ENCODE results near the gene CNOT1.

Gene CNOT1

DNA sequence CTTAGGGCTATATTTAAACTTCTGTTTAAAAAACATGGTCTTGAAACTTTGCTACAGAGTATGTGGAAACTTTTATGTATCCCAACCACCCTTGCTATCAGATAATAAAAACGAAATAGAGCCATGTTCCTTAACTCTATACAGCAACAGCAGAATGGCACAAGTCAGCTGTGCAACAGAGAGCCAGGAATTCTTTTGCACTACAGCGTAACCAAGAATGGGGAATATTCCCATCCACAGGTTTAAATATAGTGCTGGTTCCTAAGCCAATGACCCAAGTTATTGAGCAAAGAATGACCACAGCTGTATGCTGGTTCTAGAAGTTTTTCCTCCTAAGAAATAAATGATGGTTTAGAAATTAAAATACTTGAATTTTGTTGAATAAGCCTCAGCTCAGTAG is 81.2 kb downstream of the CNOT1 start:
- no peaks in the 10 kb centered on the region for H3K27me3 ChIP-seq
- H3K4me2 ChIP-seq, result no peak overlapping the region
- H3K9me3 ChIP-seq, result no peaks in the 10 kb centered on the region
- H4K20me1 ChIP-seq, result peaks cover 97% of the 10 kb centered on the region
- peaks cover 100% of the 10 kb centered on the region for H3K36me3 ChIP-seq
- TF ChIP-seq Cebpa-rat (IDR thresholded peaks at IDR 0.05), result no peak
- H3K27ac ChIP-seq, result no peak overlapping the region
- H3K9ac ChIP-seq, result no peak overlapping the region
- H3K4me1 ChIP-seq, result no peaks in the 10 kb centered on the region
- no peak overlapping the region for H3K4me3 ChIP-seq

DNA sequence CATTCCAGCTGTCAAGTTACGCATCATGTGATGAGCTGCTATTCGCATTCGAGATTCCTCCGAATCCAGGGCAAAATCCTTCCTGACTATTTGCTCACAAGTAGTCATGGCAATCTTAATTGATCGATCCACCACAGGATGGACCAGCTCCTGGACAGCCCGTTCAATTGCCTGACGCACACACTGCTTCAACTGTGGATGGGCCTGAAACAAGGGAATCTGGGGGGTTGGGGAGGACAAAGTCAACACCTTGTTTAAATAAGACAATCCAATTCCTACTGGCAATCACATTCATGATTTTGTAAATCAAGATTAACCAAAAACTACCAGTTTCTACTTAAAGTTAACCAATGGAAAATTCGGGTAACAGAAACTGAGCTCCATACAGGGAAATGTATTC is 85.9 kb downstream of the CNOT1 start:
- Histone ChIP-seq H3K27me3 (no peaks in the 10 kb centered on the region), H3K9me3 (no peaks in the 10 kb centered on the region), H3K4me1 (no peaks in the 10 kb centered on the region), H3K4me3 (no peak overlapping the region), H3K4me2 (no peak overlapping the region), H3K36me3 (peaks cover 99% of the 10 kb centered on the region), H3K27ac (no peak overlapping the region), H3K9ac (no peak overlapping the region), H4K20me1 (peaks cover 88% of the 10 kb centered on the region)
- no peak for TF ChIP-seq Cebpa-rat (IDR thresholded peaks at IDR 0.05)

DNA sequence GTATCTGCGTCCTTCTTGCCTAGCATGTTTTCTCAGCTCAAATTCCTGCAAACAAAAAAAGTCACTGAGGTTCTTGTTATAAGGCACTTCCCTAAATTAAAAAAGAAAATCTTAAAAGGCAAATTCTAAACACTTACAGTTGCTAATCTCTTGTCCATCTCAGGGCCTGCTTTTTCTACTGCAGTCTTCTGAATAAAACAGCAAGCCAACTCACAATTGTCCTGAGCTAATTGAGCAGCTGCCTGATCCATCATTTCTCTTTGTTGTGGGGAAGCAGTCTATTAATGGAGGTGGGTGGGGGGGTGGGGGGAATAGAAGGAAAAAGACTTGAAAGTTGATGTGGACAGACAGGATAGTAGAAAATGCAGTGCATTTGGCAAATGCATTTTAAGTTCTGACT is 87.3 kb downstream of the CNOT1 start:
- no peaks in the 10 kb centered on the region for H3K4me1 ChIP-seq
- H3K4me3 ChIP-seq, result no peak overlapping the region
- peaks cover 99% of the 10 kb centered on the region for H3K36me3 ChIP-seq
- no peaks in the 10 kb centered on the region for H3K27me3 ChIP-seq
- TF ChIP-seq Cebpa-rat (IDR thresholded peaks at IDR 0.05), result no peak
- no peak overlapping the region for H3K9ac ChIP-seq
- no peak overlapping the region for H3K27ac ChIP-seq
- H3K4me2 ChIP-seq, result no peak overlapping the region
- peaks cover 86% of the 10 kb centered on the region for H4K20me1 ChIP-seq
- H3K9me3 ChIP-seq, result no peaks in the 10 kb centered on the region

DNA sequence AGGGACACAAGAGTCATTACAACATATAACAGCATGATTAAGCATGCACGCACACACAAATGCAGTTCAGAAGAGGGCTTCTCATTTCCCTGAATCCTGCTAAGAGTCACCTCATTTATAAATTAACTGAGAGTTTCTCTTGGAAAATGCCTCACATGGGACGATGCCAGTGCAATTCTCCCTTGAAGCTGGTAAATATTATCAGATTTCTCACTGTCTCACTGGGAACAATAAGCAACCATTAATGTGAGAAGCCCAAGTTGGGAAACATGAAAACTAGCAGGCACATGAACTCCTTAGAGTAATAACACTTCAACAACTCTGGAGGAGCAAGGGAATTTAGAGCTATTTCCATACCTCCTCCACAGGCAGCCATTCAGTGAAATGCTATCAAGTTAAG is 87.9 kb downstream of the CNOT1 start:
- Histone ChIP-seq H3K36me3 (peaks cover 99% of the 10 kb centered on the region), H3K4me3 (no peak overlapping the region), H4K20me1 (peaks cover 86% of the 10 kb centered on the region), H3K4me1 (no peaks in the 10 kb centered on the region), H3K4me2 (no peak overlapping the region), H3K9ac (no peak overlapping the region), H3K27me3 (no peaks in the 10 kb centered on the region), H3K9me3 (no peaks in the 10 kb centered on the region), H3K27ac (no peak overlapping the region)
- TF ChIP-seq Cebpa-rat (IDR thresholded peaks at IDR 0.05), result no peak

DNA sequence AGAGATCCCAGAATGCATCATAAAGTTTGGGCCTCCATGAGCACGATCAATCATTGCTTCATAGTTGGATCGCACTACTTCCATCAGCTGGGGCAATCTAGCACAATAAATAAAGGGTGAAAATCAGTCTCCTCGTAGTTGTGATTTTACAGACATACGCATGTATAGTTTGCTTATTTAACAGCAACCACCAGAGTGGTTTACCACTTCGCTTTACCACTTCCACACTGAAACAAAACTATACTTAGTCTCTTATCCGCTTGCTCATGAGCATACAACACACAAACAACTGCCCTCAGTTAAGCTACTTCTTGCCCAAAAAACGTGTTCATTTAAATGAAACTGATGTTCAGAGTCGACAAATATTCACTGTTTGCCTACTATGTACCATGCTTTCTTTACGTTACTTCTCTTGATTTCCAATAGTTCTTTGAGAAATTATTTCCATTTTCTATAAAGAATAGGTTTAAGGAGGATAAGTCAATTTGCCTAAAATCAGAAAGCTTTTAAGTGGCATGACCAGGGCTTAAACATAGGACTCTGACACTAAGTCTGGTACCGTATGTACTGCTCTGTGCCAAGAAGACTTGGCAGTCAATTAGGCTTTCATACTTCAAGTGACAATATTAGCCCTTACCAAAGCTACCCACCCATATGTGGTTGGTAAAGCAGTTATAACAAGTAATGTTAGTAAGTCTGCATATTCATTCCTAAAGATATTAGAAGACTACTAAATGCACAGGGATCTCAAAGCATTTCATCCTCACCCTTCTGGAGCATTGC is 92.3 kb downstream of the CNOT1 start:
- H3K4me1 ChIP-seq, result no peaks in the 10 kb centered on the region
- no peak for TF ChIP-seq Cebpa-rat (IDR thresholded peaks at IDR 0.05)

DNA sequence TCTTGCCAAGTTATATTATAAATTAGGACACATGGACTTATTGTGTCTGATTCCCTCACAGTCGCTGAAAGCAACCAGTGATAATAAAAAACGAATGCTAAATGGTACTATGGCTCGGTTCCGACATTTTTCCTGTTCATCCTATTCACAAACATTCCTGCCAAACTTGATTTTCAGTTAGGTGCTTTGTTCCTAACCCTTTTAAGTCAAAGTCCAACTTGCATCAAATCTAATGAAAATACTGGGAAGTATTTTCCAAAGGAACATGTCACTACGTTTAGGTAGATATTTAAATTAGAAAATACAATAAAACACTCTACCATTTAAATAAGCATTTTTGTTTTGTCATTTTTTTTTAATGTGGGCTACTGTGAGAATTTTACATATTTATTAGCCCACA is 93.3 kb downstream of the CNOT1 start:
- H3K27ac ChIP-seq, result no peak overlapping the region
- H3K4me1 ChIP-seq, result no peaks in the 10 kb centered on the region
- H3K36me3 ChIP-seq, result peaks cover 99% of the 10 kb centered on the region
- no peak overlapping the region for H3K4me2 ChIP-seq
- H4K20me1 ChIP-seq, result peaks cover 78% of the 10 kb centered on the region
- H3K9ac ChIP-seq, result no peak overlapping the region
- TF ChIP-seq Cebpa-rat (IDR thresholded peaks at IDR 0.05), result no peak
- H3K4me3 ChIP-seq, result no peak overlapping the region
- H3K9me3 ChIP-seq, result no peaks in the 10 kb centered on the region
- H3K27me3 ChIP-seq, result no peaks in the 10 kb centered on the region

More for the DNA sequence above, 92.3 kb downstream of the CNOT1 start:
- Histone ChIP-seq H3K4me2 (no peak overlapping the region), H4K20me1 (peaks cover 76% of the 10 kb centered on the region), H3K9me3 (no peaks in the 10 kb centered on the region), H3K27ac (no peak overlapping the region), H3K9ac (no peak overlapping the region), H3K4me3 (no peak overlapping the region), H3K36me3 (peaks cover 99% of the 10 kb centered on the region), H3K27me3 (no peaks in the 10 kb centered on the region)

DNA sequence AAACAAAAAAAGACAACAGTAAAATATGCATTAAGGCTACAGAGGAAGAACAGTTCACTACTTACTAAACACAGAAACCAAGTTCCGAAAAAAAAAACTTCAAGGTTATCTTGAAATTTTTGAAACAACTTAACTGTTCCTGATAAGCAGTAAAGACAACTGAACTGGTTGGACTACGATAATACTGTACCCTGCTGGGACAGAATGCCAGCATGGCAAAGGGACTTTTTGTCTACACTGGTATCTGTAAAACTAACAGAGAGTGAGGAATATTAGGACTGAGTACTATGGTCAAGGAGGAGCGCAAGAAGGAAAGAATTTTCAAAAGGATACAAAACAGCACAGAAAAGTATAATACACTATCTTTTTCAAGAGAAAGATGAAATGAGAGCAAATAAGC is 94.5 kb downstream of the CNOT1 start:
- Histone ChIP-seq H3K36me3 (peaks cover 99% of the 10 kb centered on the region), H3K4me3 (no peak overlapping the region), H3K4me2 (no peak overlapping the region), H3K9ac (no peak overlapping the region), H3K9me3 (no peaks in the 10 kb centered on the region), H3K27me3 (no peaks in the 10 kb centered on the region), H3K27ac (no peak overlapping the region), H3K4me1 (no peaks in the 10 kb centered on the region), H4K20me1 (peaks cover 82% of the 10 kb centered on the region)
- TF ChIP-seq Cebpa-rat (IDR thresholded peaks at IDR 0.05), result no peak

DNA sequence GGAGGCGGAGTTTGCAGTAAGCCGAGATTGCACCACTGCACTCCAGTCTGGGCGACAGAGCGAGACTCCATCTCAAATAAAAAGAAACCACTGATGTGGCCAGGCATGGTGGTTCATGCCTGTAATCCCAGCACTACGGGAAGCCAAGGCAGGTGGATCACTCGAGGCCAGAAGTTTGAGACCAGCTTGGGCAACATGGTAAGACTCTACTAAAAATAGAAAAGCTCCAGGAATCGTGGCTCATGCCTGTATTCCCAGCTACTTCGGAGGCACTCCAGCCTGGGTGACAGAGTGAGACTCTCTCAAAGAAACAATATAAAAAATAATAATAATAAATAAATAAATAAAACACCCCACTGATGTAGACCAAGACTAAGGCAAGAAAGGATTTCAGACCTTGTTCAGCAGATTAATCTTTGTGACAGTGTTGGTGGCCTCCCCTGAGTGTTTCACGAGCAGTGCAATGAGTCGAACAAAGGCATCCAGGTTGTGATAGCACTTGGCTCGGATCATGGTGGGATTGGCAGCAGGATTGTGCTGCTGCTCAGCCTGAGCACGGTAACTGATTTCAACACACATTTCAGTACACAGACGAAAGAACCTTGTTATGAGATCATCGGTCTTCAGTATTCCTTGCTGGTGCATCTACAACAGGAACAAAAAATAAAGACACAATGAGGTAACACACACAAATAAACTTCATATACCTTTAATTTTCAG is 95.7 kb downstream of the CNOT1 start:
- TF ChIP-seq Cebpa-rat (IDR thresholded peaks at IDR 0.05), result no peak
- H3K4me3 ChIP-seq, result no peak overlapping the region
- H3K9me3 ChIP-seq, result no peaks in the 10 kb centered on the region
- no peaks in the 10 kb centered on the region for H3K4me1 ChIP-seq
- no peak overlapping the region for H3K4me2 ChIP-seq
- H3K36me3 ChIP-seq, result peaks cover 99% of the 10 kb centered on the region
- H4K20me1 ChIP-seq, result peaks cover 80% of the 10 kb centered on the region
- no peaks in the 10 kb centered on the region for H3K27me3 ChIP-seq
- no peak overlapping the region for H3K27ac ChIP-seq
- no peak overlapping the region for H3K9ac ChIP-seq

DNA sequence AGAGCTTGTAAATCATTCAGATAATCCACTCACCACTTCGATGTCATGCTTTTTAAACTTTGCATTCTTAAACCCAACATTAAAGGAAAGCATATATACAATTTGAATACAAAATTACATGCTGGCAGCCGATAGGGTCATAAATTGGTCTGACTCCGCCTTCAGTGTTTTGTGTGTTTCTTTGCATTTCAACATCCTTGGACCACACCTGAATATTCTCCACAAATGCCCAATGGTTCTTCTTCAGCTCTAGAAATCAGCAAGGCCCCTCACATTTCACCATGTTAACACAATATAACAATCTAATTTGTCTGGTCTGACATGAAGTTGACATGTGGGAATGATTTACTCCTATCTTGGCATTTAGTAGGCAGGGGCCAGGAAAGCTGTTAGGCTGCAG is 97.2 kb downstream of the CNOT1 start:
- no peak overlapping the region for H3K4me3 ChIP-seq
- no peak overlapping the region for H3K27ac ChIP-seq
- H3K4me2 ChIP-seq, result no peak overlapping the region
- H4K20me1 ChIP-seq, result peaks cover 82% of the 10 kb centered on the region
- no peaks in the 10 kb centered on the region for H3K9me3 ChIP-seq
- no peak for TF ChIP-seq Cebpa-rat (IDR thresholded peaks at IDR 0.05)
- H3K4me1 ChIP-seq, result no peaks in the 10 kb centered on the region
- no peaks in the 10 kb centered on the region for H3K27me3 ChIP-seq
- peaks cover 99% of the 10 kb centered on the region for H3K36me3 ChIP-seq
- H3K9ac ChIP-seq, result no peak overlapping the region

DNA sequence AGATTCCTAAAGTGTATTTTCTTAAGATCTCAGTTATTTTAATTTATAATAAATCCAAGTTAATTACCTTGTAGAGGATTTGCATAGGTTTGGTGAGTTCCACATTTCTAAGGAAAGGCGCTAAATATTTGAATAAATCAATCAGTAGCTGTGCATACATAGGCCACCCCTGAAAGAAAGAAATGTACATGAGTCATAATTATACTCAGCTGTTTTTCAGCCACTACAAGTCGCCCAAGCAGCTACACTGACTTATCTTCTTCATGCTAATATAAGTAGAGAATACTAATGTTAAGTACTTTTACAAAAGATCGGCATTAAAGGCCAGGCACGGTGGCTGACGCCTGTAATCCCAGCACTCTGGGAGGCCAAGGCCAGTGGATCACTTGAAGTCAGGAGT is 99.4 kb downstream of the CNOT1 start:
- peaks cover 99% of the 10 kb centered on the region for H3K36me3 ChIP-seq
- H3K4me1 ChIP-seq, result no peaks in the 10 kb centered on the region
- H4K20me1 ChIP-seq, result peaks cover 87% of the 10 kb centered on the region
- H3K9me3 ChIP-seq, result no peaks in the 10 kb centered on the region
- no peak overlapping the region for H3K4me3 ChIP-seq
- H3K4me2 ChIP-seq, result no peak overlapping the region
- no peak overlapping the region for H3K27ac ChIP-seq
- H3K27me3 ChIP-seq, result no peaks in the 10 kb centered on the region
- TF ChIP-seq Cebpa-rat (IDR thresholded peaks at IDR 0.05), result no peak
- H3K9ac ChIP-seq, result no peak overlapping the region
